ENCODE measurements around the gene AQP1. TPM values are rescaled to one million over a fixed set of nuclear protein-coding genes. Genes with fewer than 3 reads are reported as not detected.

Gene AQP1
- total and polyA plus RNA-seq, 5 donors from 2014 or later = 0.20 TPM; not detected in 4

- H3K4me3 ChIP-seq (ENCODE audit: low read depth, low read length) = no peak overlapping the region
- H3K4me3 Mint-ChIP-seq = no peak overlapping the region
- no peaks in the 10 kb centered on the region for H3K36me3 ChIP-seq (ENCODE audit: control insufficient read depth, insufficient read depth, low read length)
- no peaks in the 10 kb centered on the region for H3K4me1 Mint-ChIP-seq
- no peaks in the 10 kb centered on the region for H3K27me3 ChIP-seq (ENCODE audit: control insufficient read depth, insufficient read depth, low read length)
- no peak overlapping the region for H3K27ac ChIP-seq (ENCODE audit: insufficient read depth, low read length, poor library complexity, severe bottlenecking)
- H3K9me3 ChIP-seq (ENCODE audit: control insufficient read depth in 2 of 2, low read length in 2 of 2) = no peaks in the 10 kb centered on the region
- H3K27ac Mint-ChIP-seq = no peak overlapping the region
- no peaks in the 10 kb centered on the region for H3K4me1 ChIP-seq (ENCODE audit: control insufficient read depth, insufficient read depth, low read length, poor library complexity, severe bottlenecking)
- H3K9me3 Mint-ChIP-seq = no peaks in the 10 kb centered on the region
- no peaks in the 10 kb centered on the region for H3K27me3 Mint-ChIP-seq
- ATAC-seq (ENCODE audit: low read depth in 2 of 2) (no peak), DNase-seq (no peak)
- H3K36me3 Mint-ChIP-seq = no peaks in the 10 kb centered on the region
These were observed 3.0 kb upstream of the AQP1 start for GRCh38 chr7:30908681-30909080.

GRCh38 chr7:30909431-30909830, 2.2 kb upstream of the AQP1 start:
- Histone ChIP-seq H3K36me3 (ENCODE audit: control insufficient read depth, insufficient read depth, low read length) (no peaks in the 10 kb centered on the region), H3K27ac (ENCODE audit: insufficient read depth, low read length, poor library complexity, severe bottlenecking) (no peak overlapping the region), H3K9me3 (ENCODE audit: control insufficient read depth in 2 of 2, low read length in 2 of 2) (no peaks in the 10 kb centered on the region), H3K4me1 (ENCODE audit: control insufficient read depth, insufficient read depth, low read length, poor library complexity, severe bottlenecking) (no peaks in the 10 kb centered on the region), H3K27me3 (ENCODE audit: control insufficient read depth, insufficient read depth, low read length) (no peaks in the 10 kb centered on the region), H3K4me3 (ENCODE audit: low read depth, low read length) (no peak overlapping the region)
- ATAC-seq (ENCODE audit: low read depth in 2 of 2) (no peak), DNase-seq (no peak)
- H3K27me3 Mint-ChIP-seq = no peaks in the 10 kb centered on the region
- peak overlapping the region in 1 of 3 donors; percentile 5 for H3K27ac Mint-ChIP-seq
- no peaks in the 10 kb centered on the region for H3K9me3 Mint-ChIP-seq
- no peak overlapping the region for H3K4me3 Mint-ChIP-seq
- H3K4me1 Mint-ChIP-seq = no peaks in the 10 kb centered on the region
- H3K36me3 Mint-ChIP-seq = no peaks in the 10 kb centered on the region

DNA sequence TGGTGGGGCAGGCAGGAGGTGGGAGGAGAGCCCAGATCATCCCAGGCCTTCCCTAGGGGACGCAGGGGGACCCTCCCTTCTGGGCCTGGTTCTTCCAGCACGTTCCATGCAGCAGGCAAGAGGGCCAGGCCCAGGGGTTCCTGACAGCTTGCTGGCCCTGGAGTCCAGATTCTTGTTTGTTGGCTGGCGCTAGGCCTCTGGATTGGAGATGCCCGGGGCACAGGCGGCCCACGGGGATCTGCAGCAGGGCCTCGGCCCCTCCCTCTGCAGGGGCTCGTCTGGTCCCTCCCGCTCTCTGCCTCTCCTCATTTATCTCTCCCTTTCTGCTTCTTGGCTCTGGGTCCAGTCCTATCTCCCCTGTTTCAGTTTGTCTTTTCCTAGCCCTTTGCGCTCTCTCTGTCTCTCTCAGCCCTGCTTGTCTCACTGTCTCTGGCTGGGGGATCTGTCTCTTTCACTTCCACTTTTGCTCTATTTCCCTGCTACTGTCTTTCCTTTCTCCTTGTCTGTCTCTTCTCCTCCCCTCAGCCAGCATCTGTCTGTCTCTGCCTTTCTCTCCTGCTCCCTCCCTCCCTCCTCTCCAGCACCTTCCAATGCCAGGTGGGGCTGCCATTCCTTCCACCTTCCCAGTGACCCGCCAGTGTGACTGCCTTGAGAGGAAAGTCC, 1.1 kb upstream of the AQP1 start:
- Histone ChIP-seq H3K27me3 (ENCODE audit: control insufficient read depth, insufficient read depth, low read length) (no peaks in the 10 kb centered on the region), H3K36me3 (ENCODE audit: control insufficient read depth, insufficient read depth, low read length) (no peaks in the 10 kb centered on the region), H3K4me3 (ENCODE audit: low read depth, low read length) (no peak overlapping the region), H3K4me1 (ENCODE audit: control insufficient read depth, insufficient read depth, low read length, poor library complexity, severe bottlenecking) (no peaks in the 10 kb centered on the region), H3K9me3 (ENCODE audit: control insufficient read depth in 2 of 2, low read length in 2 of 2) (no peaks in the 10 kb centered on the region), H3K27ac (ENCODE audit: insufficient read depth, low read length, poor library complexity, severe bottlenecking) (no peak overlapping the region)
- H3K9me3 Mint-ChIP-seq = no peaks in the 10 kb centered on the region
- DNase-seq = no peak
- no peaks in the 10 kb centered on the region for H3K36me3 Mint-ChIP-seq
- ATAC-seq (ENCODE audit: low read depth in 2 of 2) = no peak
- H3K4me3 Mint-ChIP-seq = no peak overlapping the region
- H3K27ac Mint-ChIP-seq = no peak overlapping the region
- no peaks in the 10 kb centered on the region for H3K27me3 Mint-ChIP-seq
- H3K4me1 Mint-ChIP-seq = no peaks in the 10 kb centered on the region

DNA sequence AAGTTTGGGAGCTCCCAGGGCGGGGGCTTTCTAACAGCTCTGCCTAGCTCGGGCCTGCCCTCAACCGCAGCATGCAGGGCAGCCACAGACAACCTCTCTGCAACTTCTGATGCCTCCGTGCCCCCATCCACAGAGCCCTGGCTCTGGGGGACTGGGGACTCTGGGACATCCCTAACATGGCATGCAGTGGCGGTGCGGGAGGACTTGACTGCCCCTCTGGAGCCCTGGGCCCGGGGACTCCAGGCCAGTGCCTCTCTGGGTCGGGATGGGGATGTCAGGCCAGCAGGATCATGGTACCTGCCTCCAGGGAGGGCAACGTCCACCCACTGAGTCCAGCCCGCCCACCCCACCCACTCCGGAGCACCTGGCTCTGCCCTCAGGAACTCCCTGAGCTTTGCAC, 520 bp upstream of the AQP1 start:
- Histone ChIP-seq H3K4me3 (ENCODE audit: low read depth, low read length) (no peak overlapping the region), H3K27ac (ENCODE audit: insufficient read depth, low read length, poor library complexity, severe bottlenecking) (no peak overlapping the region), H3K9me3 (ENCODE audit: control insufficient read depth in 2 of 2, low read length in 2 of 2) (no peaks in the 10 kb centered on the region), H3K36me3 (ENCODE audit: control insufficient read depth, insufficient read depth, low read length) (no peaks in the 10 kb centered on the region), H3K27me3 (ENCODE audit: control insufficient read depth, insufficient read depth, low read length) (no peaks in the 10 kb centered on the region), H3K4me1 (ENCODE audit: control insufficient read depth, insufficient read depth, low read length, poor library complexity, severe bottlenecking) (no peaks in the 10 kb centered on the region)
- ATAC-seq (ENCODE audit: low read depth in 2 of 2) = no peak
- Mint-ChIP-seq H3K36me3 (no peaks in the 10 kb centered on the region), H3K4me3 (no peak overlapping the region), H3K27ac (no peak overlapping the region), H3K27me3 (no peaks in the 10 kb centered on the region), H3K4me1 (no peaks in the 10 kb centered on the region), H3K9me3 (no peaks in the 10 kb centered on the region)
- DNase-seq = no peak

DNA sequence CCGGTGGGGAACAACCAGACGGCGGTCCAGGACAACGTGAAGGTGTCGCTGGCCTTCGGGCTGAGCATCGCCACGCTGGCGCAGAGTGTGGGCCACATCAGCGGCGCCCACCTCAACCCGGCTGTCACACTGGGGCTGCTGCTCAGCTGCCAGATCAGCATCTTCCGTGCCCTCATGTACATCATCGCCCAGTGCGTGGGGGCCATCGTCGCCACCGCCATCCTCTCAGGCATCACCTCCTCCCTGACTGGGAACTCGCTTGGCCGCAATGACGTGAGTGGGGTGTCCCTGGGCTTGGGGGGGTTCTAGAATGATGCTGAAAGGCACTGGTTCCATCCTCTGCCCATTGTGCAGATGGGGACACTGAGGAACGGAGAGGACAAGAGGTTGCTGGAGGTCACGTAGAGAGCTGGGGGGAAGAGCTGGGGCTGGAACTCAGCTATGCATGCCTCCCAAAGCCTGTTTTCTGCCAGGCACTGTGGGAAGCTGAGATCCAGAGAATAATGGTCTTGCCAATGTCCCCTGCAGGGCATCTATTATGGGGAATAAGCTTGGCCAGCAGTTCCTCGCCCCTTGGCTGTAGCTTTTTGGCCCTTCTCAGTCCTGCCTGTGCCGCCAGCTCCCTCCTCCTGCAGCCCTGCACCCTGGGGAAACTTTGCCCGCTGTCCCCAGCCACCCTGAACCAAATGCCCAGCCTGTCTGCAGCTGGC, 523 bp downstream of the AQP1 start:
- H3K4me1 Mint-ChIP-seq = no peaks in the 10 kb centered on the region
- ATAC-seq (ENCODE audit: low read depth in 2 of 2) (no peak), DNase-seq (no peak)
- no peak overlapping the region for H3K4me3 Mint-ChIP-seq
- Histone ChIP-seq H3K4me3 (ENCODE audit: low read depth, low read length) (no peak overlapping the region), H3K9me3 (ENCODE audit: control insufficient read depth in 2 of 2, low read length in 2 of 2) (no peaks in the 10 kb centered on the region), H3K36me3 (ENCODE audit: control insufficient read depth, insufficient read depth, low read length) (no peaks in the 10 kb centered on the region), H3K4me1 (ENCODE audit: control insufficient read depth, insufficient read depth, low read length, poor library complexity, severe bottlenecking) (no peaks in the 10 kb centered on the region), H3K27me3 (ENCODE audit: control insufficient read depth, insufficient read depth, low read length) (no peaks in the 10 kb centered on the region), H3K27ac (ENCODE audit: insufficient read depth, low read length, poor library complexity, severe bottlenecking) (no peak overlapping the region)
- H3K27ac Mint-ChIP-seq = peak overlapping the region in 1 of 3 donors; percentile 24
- H3K9me3 Mint-ChIP-seq = no peaks in the 10 kb centered on the region
- H3K27me3 Mint-ChIP-seq = no peaks in the 10 kb centered on the region
- H3K36me3 Mint-ChIP-seq = no peaks in the 10 kb centered on the region

- ATAC-seq (ENCODE audit: low read depth in 2 of 2) = no peak
These were observed 1.0 kb downstream of the AQP1 start for GRCh38 chr7:30912731-30912985.

DNA sequence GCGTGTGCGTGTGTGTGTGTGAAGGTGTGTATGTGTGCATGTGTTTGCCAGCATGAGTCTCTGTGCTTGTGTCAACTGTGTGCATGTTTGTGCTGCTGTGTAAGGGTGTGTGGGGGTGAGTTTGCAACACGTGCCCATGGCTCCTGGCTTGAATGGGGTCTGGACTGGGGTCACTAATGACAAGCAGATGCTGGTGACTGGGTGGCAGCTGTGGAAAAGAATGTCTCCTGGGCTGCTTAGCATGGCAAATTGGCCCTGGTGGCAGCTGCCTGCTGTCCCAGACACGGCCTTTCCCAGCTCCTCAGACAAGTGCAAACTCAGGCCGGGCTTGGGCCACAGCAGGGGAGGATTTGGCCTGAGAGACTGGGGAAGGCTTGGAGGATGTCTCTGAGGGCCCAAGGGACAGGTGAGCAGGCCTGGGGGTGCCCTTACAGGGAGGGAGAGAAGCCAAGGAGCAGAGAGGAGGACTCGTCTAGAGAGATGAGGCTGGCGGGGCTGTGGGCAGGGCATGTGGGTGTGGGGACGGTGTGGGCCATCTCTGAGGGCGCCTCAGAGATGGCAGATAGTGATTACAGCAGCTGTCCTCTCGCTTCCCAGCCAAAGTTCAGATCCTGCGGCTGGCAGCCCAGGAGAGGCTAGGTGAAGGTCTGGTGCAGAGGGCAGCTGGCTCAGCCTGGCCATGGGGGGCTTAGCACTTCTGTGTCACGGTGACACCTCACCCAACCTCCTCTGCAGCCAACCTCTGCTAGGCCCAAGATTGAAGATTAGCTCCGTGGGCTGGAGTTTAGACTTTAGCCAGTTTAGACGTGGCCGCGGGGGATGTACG, 1.5 kb downstream of the AQP1 start:
- H3K4me3 Mint-ChIP-seq = no peak overlapping the region
- no peaks in the 10 kb centered on the region for H3K27me3 ChIP-seq (ENCODE audit: control insufficient read depth, insufficient read depth, low read length)
- H3K4me3 ChIP-seq (ENCODE audit: low read depth, low read length) = no peak overlapping the region
- no peaks in the 10 kb centered on the region for H3K27me3 Mint-ChIP-seq
- H3K9me3 Mint-ChIP-seq = no peaks in the 10 kb centered on the region
- peak overlapping the region in 1 of 3 donors; percentile 24 for H3K27ac Mint-ChIP-seq
- no peaks in the 10 kb centered on the region for H3K36me3 Mint-ChIP-seq
- H3K27ac ChIP-seq (ENCODE audit: insufficient read depth, low read length, poor library complexity, severe bottlenecking) = no peak overlapping the region
- no peaks in the 10 kb centered on the region for H3K4me1 Mint-ChIP-seq
- no peak for DNase-seq
- H3K4me1 ChIP-seq (ENCODE audit: control insufficient read depth, insufficient read depth, low read length, poor library complexity, severe bottlenecking) = no peaks in the 10 kb centered on the region
- no peaks in the 10 kb centered on the region for H3K9me3 ChIP-seq (ENCODE audit: control insufficient read depth in 2 of 2, low read length in 2 of 2)
- H3K36me3 ChIP-seq (ENCODE audit: control insufficient read depth, insufficient read depth, low read length) = no peaks in the 10 kb centered on the region
- no peak for ATAC-seq (ENCODE audit: low read depth in 2 of 2)

More at GRCh38 chr7:30912731-30912985, 1.0 kb downstream of the AQP1 start:
- Histone ChIP-seq H3K36me3 (ENCODE audit: control insufficient read depth, insufficient read depth, low read length) (no peaks in the 10 kb centered on the region), H3K4me3 (ENCODE audit: low read depth, low read length) (no peak overlapping the region), H3K27ac (ENCODE audit: insufficient read depth, low read length, poor library complexity, severe bottlenecking) (no peak overlapping the region), H3K4me1 (ENCODE audit: control insufficient read depth, insufficient read depth, low read length, poor library complexity, severe bottlenecking) (no peaks in the 10 kb centered on the region), H3K27me3 (ENCODE audit: control insufficient read depth, insufficient read depth, low read length) (no peaks in the 10 kb centered on the region), H3K9me3 (ENCODE audit: control insufficient read depth in 2 of 2, low read length in 2 of 2) (no peaks in the 10 kb centered on the region)
- Mint-ChIP-seq H3K9me3 (no peaks in the 10 kb centered on the region), H3K4me1 (no peaks in the 10 kb centered on the region), H3K4me3 (no peak overlapping the region), H3K36me3 (no peaks in the 10 kb centered on the region), H3K27me3 (no peaks in the 10 kb centered on the region), H3K27ac (peak overlapping the region in 1 of 3 donors; percentile 24)
- DNase-seq = no peak

Data from CD4-positive, CD25-positive, alpha-beta regulatory T cell (primary cell).